Fibroblast of pulmonary artery (primary cell): ENCODE measurements around the gene ZNF346.

Experiments
- DNase-seq: peaks from one replicate; pipeline ENCODE4 v3.0.0-alpha.2; 2010; ENCODE audit warnings: low read depth
- H3K4me3 ChIP-seq: replicated peaks from 2 replicates; pipeline ENCODE4 v1.5.1; 2011; ENCODE audit warnings: low read depth, mild to moderate bottlenecking, control low read depth, low read length, moderate library complexity
- CTCF ChIP-seq: IDR thresholded peaks from 2 replicates; pipeline ENCODE4 v1.5.1; 2011; ENCODE audit warnings: mild to moderate bottlenecking, control low read depth, low read length, inconsistent platforms; ENCODE audit errors: missing control alignments

The ZNF346 gene

GRCh38 chr5:177098470-177099141 is 76.1 kb downstream of the ZNF346 start:
- no peak for TF ChIP-seq CTCF
- no peak for DNase-seq
- H3K4me3 ChIP-seq = no peak overlapping the region

- no peak for DNase-seq
- no peak for TF ChIP-seq CTCF
- H3K4me3 ChIP-seq = no peak overlapping the region
Measured at GRCh38 chr5:177099422-177100093, 77.1 kb downstream of the ZNF346 start.

GRCh38 chr5:177100714-177101121 is 78.2 kb downstream of the ZNF346 start:
- no peak for TF ChIP-seq CTCF
- no peak for DNase-seq
- no peak overlapping the region for H3K4me3 ChIP-seq

GRCh38 chr5:177103523-177104253 is 81.2 kb downstream of the ZNF346 start:
- DNase-seq = peak; percentile 29
- TF ChIP-seq CTCF = no peak
- H3K4me3 ChIP-seq = no peak overlapping the region

- no peak overlapping the region for H3K4me3 ChIP-seq
- DNase-seq = no peak
- no peak for TF ChIP-seq CTCF
Measured at GRCh38 chr5:177105691-177106476, 83.4 kb downstream of the ZNF346 start.

GRCh38 chr5:177107159-177107558 is 84.7 kb downstream of the ZNF346 start:
- H3K4me3 ChIP-seq = no peak overlapping the region
- DNase-seq = no peak
- TF ChIP-seq CTCF = no peak
